A673 (cell line): Measurements from ENCODE around the gene VOPP1.

Experiments
- EZH2 ChIP-seq: fragments of 200-600 bp; sonication (generic); IDR thresholded peaks from 2 replicates; pipeline ENCODE4 v1.6.1; 2017; ENCODE audit warnings: borderline replicate concordance, low read depth, mild to moderate bottlenecking, mixed read lengths, antibody characterized with exemption, low read length; ENCODE audit not compliant: poor library complexity, severe bottlenecking
- TF ChIP-seq, protein P1 (sequence below): fragments of 300-800, 200-600 bp; sonication (generic); conservative IDR thresholded peaks from 2 replicates; pipeline ENCODE4 v1.5.1; 2017; ENCODE audit warnings: low read depth, mild to moderate bottlenecking, antibody characterized with exemption, low read length, moderate library complexity, mixed read lengths

DNA sequence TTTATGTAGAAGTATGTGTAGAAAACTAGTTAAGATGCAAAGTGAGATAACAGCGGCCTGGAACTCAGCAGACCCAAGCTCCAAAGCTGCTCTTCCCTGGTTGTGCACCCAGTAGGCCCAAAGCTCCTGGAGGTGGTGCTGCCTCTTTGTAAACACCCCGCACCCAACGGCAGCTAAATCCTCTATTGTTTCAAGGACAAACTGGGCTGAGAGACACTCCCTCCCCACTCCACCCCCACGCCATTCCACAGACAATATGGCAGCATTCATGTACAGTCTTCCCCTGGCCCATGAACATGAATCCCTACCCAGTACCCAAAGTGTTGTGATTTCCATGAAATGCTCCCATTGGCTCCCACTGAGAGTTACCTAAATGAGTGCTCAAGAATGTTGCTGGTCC, 73.5 kb downstream of the VOPP1 start:
- TF ChIP-seq, protein P1, sequence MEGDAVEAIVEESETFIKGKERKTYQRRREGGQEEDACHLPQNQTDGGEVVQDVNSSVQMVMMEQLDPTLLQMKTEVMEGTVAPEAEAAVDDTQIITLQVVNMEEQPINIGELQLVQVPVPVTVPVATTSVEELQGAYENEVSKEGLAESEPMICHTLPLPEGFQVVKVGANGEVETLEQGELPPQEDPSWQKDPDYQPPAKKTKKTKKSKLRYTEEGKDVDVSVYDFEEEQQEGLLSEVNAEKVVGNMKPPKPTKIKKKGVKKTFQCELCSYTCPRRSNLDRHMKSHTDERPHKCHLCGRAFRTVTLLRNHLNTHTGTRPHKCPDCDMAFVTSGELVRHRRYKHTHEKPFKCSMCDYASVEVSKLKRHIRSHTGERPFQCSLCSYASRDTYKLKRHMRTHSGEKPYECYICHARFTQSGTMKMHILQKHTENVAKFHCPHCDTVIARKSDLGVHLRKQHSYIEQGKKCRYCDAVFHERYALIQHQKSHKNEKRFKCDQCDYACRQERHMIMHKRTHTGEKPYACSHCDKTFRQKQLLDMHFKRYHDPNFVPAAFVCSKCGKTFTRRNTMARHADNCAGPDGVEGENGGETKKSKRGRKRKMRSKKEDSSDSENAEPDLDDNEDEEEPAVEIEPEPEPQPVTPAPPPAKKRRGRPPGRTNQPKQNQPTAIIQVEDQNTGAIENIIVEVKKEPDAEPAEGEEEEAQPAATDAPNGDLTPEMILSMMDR: no peak
- TF ChIP-seq EZH2: no peak
